VCaP (cell line): ENCODE data around the gene LDB2.

Experiments used
- H3K27ac ChIP-seq: fragments of 450-650 bp; 2 replicates; pipeline ENCODE4 v1.5.1; 2017
- TF ChIP-seq, protein P1 (sequence below): fragments of 450-650 bp; conservative IDR thresholded peaks from 2 replicates; pipeline ENCODE4 v1.5.1; 2017; ENCODE audit warnings: mild to moderate bottlenecking, moderate library complexity

The LDB2 gene

DNA sequence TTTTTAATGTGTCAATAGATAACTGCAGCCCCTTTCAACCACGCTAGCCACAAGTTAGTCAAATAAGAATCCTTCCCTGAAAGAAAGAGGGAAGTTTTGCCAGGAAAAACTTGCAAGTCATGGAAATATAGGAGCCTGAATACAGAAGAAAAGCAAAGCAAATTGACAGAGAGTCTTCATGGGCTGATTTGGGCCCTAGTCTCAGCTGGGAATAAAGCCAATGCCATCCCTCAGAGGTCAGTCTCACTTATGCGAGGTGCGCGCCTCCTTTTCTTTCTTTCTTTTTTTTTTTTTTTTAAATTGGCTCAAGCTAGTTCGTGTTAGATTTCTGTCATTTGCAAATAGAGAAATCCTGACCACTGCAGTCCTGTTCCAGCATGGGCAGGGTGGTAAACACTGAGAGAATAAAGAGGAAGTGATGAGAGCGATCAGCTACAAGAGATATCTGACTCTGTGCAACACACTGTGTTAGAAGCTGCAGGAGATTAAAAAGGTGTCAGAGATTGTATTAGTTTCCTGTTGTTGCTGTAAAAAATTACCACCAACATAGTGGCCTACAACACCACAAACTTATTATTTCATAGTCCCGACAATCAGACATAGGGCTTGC is 299.7 kb downstream of the LDB2 start:
- H3K27ac ChIP-seq = no peak overlapping the region
- TF ChIP-seq, protein P1, sequence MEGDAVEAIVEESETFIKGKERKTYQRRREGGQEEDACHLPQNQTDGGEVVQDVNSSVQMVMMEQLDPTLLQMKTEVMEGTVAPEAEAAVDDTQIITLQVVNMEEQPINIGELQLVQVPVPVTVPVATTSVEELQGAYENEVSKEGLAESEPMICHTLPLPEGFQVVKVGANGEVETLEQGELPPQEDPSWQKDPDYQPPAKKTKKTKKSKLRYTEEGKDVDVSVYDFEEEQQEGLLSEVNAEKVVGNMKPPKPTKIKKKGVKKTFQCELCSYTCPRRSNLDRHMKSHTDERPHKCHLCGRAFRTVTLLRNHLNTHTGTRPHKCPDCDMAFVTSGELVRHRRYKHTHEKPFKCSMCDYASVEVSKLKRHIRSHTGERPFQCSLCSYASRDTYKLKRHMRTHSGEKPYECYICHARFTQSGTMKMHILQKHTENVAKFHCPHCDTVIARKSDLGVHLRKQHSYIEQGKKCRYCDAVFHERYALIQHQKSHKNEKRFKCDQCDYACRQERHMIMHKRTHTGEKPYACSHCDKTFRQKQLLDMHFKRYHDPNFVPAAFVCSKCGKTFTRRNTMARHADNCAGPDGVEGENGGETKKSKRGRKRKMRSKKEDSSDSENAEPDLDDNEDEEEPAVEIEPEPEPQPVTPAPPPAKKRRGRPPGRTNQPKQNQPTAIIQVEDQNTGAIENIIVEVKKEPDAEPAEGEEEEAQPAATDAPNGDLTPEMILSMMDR = no peak

DNA sequence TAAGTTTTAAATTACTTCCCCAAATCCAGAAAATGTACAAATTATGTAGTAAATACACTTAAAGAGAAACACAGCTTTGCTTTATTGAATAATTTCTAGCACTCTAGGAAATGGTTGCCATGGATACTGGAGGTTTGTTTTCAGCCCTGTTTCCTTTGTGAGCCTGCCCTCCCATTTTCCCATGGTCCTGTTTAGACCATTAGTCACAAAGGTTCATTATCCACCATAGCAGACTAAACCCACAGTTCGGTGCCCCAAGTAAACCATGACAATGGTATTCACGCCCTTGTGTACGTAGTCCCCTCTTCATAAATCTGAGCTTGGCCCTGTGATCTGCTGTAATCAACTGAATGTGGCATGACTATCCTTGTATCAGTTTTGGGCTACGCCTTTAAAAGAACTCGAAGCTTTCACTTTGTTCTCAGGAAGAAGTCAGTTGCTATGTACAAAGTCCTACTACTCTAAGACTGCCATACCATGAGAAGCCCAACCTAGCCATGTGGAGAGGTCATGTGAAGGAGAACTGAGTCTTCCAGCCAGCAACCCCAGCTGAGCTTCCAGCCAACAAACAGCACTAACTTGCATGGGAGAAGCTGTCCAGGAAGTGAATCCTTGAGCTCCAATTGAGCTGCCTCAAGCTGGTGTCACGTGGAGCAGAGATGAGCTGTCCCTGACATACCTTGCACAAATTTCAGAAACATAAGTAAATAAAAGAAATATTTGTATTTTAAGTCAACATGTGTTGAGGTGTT is 300.4 kb downstream of the LDB2 start:
- no peak overlapping the region for H3K27ac ChIP-seq
- TF ChIP-seq, protein P1 = no peak

DNA sequence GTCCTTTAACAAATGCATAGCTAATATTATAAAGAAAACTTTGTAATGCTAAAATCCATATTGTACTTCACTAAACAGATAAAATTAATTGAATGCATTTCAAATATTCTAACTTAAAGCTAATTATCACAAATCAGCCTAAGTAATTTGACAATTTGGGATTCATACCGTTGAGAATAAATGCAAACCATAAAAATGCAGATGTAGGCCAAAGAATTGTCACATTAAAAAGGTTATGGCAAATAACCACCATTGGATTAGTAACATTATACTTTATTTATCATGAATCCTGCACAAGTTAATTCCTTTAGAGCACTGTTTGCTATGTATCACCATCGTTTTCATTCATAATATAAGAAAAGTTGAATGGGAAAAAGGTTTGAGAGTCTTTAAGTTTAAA is 301.0 kb downstream of the LDB2 start:
- TF ChIP-seq, protein P1 = no peak

DNA sequence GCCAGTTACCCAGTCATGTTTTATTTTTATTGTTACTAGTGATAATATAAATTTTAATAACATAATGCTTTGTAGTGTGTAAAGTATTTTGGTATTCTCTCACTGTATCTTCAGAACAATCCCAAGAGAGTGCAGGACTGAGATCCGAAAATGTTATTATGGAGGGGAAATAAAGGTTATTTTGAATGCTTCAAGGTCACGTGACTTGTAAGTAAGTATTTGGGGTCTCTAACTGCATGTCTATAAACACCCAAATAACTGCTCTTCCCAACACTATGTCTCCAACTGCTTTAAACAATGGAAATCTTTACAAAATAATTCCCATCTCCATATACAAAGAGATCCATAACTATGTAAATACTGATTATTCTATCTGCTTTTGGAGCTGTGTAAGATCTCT is 302.2 kb downstream of the LDB2 start:
- H3K27ac ChIP-seq = no peak overlapping the region
- TF ChIP-seq, protein P1 = no peak

More for the DNA sequence above, 301.0 kb downstream of the LDB2 start:
- H3K27ac ChIP-seq = no peak overlapping the region

DNA sequence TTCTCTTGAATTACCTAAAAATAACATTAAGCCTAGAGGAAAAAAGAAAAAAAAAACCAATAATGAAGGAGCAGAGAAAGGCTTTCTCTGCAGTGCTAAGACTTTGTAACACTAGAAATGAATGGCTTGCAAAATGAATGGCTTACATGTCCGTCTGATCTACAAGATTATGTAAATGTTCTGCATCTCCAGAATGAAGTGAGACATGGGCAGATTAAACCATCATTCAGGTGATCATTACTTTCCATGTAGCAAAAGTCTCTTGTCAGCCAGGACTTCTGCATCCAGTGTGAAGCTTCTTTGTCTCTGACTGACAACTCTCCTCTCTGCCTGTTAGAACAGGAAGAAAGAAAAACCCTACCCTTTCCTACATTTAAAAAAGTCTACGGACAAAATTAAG is 304.3 kb downstream of the LDB2 start:
- TF ChIP-seq, protein P1 = no peak
- no peak overlapping the region for H3K27ac ChIP-seq

DNA sequence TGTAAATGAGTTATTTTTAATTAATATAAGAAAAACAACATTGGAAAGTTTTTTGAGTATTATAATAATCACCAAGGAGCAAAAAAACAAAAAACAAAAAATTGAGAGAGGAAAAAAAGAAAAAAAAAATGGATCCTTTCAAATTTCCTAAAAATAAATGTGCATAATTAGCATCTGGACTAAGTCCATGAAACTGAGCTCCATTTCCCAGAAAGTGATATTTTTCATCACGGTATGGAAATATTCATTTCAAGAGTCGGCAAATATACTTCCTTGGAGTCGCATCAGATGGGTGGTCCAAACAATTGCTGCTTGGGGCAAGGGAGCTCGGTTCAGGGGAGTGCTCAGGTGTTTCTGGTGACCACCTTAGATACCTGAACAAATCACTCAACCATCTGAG is 305.1 kb downstream of the LDB2 start:
- no peak overlapping the region for H3K27ac ChIP-seq
- TF ChIP-seq, protein P1 = no peak

DNA sequence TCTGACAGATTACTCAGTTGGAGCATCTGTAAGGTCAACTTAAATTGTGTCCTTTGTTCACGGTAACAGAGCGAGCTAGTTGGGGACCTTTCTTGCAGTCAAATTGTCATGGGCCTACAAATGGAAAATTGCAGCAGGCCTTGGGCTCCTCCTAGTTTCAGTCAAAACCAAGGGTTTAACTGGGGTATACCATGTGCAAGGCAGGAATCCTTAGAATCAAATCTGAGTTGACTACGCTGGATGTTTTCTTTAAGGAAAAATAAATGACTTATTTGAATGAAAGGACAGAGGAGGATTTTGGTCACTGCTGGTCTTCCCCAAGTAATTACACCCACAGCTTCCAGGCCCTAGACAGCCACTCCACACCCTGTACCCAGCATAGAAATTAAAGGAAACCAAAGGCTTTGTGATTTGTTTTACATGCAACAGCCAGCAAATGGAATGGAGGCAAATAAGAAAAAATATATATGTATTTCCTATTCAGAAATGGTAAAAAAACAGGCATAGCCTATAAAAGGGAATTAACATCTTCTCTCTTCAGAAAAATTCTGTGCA is 307.1 kb downstream of the LDB2 start:
- TF ChIP-seq, protein P1 = no peak
- H3K27ac ChIP-seq = no peak overlapping the region
